Calu3 (cell line): ENCODE results near the gene CELF4. TPM values are rescaled to one million over a fixed set of nuclear protein-coding genes. Genes with fewer than 3 reads are reported as not detected.
A peak's percentile ranks its signal among the peaks of the same experiment; 100 is the strongest.

Source experiments
- BruUV-seq: library from RNA; stranded (reverse); fragments of 400-500 nt; replicated peaks from 2 replicates; lab custom pipeline; 2021; lab: Mats Ljungman, UMichigan
- CTCF ChIA-PET: fragments of 300-600 bp; sonication (Branson Sonifier 250); formaldehyde crosslinking; loops from one replicate; lab custom pipeline; 2022; ENCODE audit warnings: antibody characterized with exemption; lab: Charles Lee
- DNase-seq: peaks from one replicate; pipeline ENCODE4 v3.0.0; 2022
- H3K27ac Mint-ChIP-seq: one replicate; pipeline ENCODE4 v1.8.0; 2022; ENCODE audit warnings: mixed read lengths; ENCODE audit not compliant: unreplicated experiment
- H3K27me3 Mint-ChIP-seq: one replicate; pipeline ENCODE4 v1.8.0; 2022; ENCODE audit warnings: mixed read lengths; ENCODE audit not compliant: unreplicated experiment
- H3K36me3 Mint-ChIP-seq: one replicate; pipeline ENCODE4 v1.8.0; 2022; ENCODE audit warnings: mild to moderate bottlenecking, moderate library complexity, mixed read lengths; ENCODE audit not compliant: insufficient read depth, unreplicated experiment
- H3K4me1 Mint-ChIP-seq: one replicate; pipeline ENCODE4 v1.8.0; 2022; ENCODE audit warnings: mild to moderate bottlenecking, low read depth, mixed read lengths; ENCODE audit not compliant: unreplicated experiment
- H3K4me3 Mint-ChIP-seq: one replicate; pipeline ENCODE4 v1.8.0; 2022; ENCODE audit warnings: mild to moderate bottlenecking, low read depth, moderate library complexity, mixed read lengths; ENCODE audit not compliant: unreplicated experiment
- H3K9me3 Mint-ChIP-seq: one replicate; pipeline ENCODE4 v1.8.0; 2022; ENCODE audit warnings: low read depth, mixed read lengths; ENCODE audit not compliant: unreplicated experiment
- intact Hi-C: fragments of 100-400 bp; cut with micrococcal nuclease; formaldehyde crosslinking; loops from one replicate; pipeline ENCODE4 v1.10.0; 2022; ENCODE audit not compliant: unreplicated experiment
- total RNA-seq: library from RNA; stranded (reverse); gene quantifications from 2 replicates; pipeline ENCODE4 v1.2.3, GENCODE V29; 2022
- TF ChIP-seq, protein P1 (sequence below): fragments of 200-600 bp; IDR thresholded peaks from one replicate; pipeline ENCODE4 v1.8.0; 2022; ENCODE audit warnings: antibody characterized with exemption; ENCODE audit not compliant: unreplicated experiment

CELF4 gene
- total RNA-seq, 1 experiment from 2014 or later, result 7.8 TPM

DNA sequence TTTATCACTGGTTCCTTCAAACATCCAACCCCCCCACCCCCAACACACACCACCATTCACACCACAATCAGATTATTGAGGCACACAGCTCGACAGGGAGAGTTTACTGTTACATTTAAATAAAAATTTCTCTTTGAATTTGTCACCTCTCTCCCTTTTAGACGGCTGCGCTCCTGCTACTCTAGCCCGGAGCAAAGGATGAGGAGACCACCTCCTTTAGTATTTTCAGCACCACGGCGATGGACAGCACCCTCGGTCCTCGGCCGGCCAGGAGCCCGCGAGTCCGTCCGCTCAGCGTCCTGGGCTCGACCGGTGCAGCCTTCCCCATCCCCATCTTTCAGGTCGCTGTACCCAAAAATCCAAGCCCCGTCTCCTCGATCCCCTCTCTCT, 892 bp downstream of the CELF4 start:
- H3K36me3 Mint-ChIP-seq, result peaks cover 24% of the 10 kb centered on the region
- CTCF ChIA-PET, result no interaction called here
- H3K4me1 Mint-ChIP-seq, result peaks cover 9% of the 10 kb centered on the region
- TF ChIP-seq, protein P1, sequence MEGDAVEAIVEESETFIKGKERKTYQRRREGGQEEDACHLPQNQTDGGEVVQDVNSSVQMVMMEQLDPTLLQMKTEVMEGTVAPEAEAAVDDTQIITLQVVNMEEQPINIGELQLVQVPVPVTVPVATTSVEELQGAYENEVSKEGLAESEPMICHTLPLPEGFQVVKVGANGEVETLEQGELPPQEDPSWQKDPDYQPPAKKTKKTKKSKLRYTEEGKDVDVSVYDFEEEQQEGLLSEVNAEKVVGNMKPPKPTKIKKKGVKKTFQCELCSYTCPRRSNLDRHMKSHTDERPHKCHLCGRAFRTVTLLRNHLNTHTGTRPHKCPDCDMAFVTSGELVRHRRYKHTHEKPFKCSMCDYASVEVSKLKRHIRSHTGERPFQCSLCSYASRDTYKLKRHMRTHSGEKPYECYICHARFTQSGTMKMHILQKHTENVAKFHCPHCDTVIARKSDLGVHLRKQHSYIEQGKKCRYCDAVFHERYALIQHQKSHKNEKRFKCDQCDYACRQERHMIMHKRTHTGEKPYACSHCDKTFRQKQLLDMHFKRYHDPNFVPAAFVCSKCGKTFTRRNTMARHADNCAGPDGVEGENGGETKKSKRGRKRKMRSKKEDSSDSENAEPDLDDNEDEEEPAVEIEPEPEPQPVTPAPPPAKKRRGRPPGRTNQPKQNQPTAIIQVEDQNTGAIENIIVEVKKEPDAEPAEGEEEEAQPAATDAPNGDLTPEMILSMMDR, result no peak
- H3K4me3 Mint-ChIP-seq, result peak overlapping the region; percentile 77
- H3K27ac Mint-ChIP-seq, result no peak overlapping the region
- DNase-seq, result peak; percentile 44
- H3K27me3 Mint-ChIP-seq, result peaks cover 86% of the 10 kb centered on the region
- no peaks in the 10 kb centered on the region for H3K9me3 Mint-ChIP-seq
- BruUV-seq, result no TSS peak
- intact Hi-C loops, result no loop called here

DNA sequence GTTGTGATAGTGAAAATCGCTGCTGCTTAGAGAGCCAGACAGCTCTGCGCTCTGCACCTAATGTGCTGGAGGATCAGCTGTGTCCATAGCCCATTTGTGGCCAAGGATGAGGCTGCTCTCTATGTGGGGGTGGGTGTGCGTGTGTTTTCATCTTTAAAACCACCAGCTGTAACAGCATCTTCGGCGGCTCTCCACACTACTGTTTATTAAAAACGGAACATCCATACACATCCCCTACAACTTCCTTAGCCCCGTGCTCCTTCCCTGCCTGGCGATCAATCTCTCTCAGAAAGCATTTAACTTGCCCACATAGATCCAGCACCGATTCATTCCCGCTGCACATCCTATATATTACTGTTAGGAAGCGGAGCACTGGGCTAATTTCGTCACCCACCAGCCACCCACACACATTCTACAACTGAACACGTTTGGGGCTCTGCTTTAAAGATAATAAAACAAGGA, 1.6 kb downstream of the CELF4 start:
- CTCF ChIA-PET, result no interaction called here
- TF ChIP-seq, protein P1, result no peak
- Mint-ChIP-seq H3K4me3 (no peak overlapping the region), H3K4me1 (peaks cover 9% of the 10 kb centered on the region), H3K9me3 (no peaks in the 10 kb centered on the region), H3K27ac (no peak overlapping the region), H3K27me3 (peaks cover 86% of the 10 kb centered on the region), H3K36me3 (peaks cover 24% of the 10 kb centered on the region)
- no peak for DNase-seq
- intact Hi-C loops, result no loop called here
- no TSS peak for BruUV-seq

DNA sequence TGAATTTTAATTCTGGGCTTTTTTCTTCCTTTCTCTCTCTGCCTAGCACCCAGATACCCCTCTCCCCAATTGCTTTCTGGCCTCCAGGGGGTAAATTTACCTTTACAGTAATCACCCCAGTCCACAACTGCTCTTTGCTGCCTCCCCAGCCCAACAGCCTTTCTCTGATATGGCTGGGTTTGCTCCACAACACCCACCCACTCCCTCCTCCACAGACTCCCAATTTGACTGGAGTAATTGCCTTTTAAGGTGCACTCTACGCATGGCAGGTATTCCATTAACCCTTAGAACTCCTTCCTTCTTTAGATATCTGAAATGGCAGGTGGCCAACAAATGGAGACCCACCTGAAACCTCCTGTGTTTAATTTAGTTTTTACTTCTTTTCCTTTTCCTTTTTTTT, 3.6 kb downstream of the CELF4 start:
- Mint-ChIP-seq H3K36me3 (peaks cover 24% of the 10 kb centered on the region), H3K27me3 (peaks cover 89% of the 10 kb centered on the region), H3K4me1 (peaks cover 9% of the 10 kb centered on the region), H3K4me3 (no peak overlapping the region), H3K27ac (no peak overlapping the region), H3K9me3 (no peaks in the 10 kb centered on the region)
- CTCF ChIA-PET, result no interaction called here
- TF ChIP-seq, protein P1, result no peak
- DNase-seq, result no peak
- intact Hi-C loops, result no loop called here
- BruUV-seq, result no TSS peak

DNA sequence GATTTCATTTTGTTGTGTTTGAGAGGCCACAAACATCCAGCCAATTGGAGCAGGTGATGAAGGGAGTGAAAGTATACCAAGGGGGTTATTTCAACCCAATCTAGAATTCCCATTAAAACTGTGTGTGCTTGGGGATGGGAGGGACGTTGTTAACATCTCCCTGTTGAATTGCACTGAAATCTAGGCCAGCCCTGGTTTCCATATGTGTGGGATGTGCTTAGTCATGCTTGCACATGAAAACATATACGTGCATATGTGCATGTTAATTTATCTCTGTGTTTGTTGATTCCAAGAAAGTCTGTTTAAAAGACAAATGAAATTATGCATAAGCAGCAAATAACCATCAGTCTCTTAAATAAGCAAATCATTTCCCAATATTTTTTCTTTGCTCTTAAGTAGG, 5.6 kb downstream of the CELF4 start:
- Mint-ChIP-seq H3K27me3 (peaks cover 96% of the 10 kb centered on the region), H3K4me3 (no peak overlapping the region), H3K36me3 (peaks cover 5% of the 10 kb centered on the region), H3K4me1 (no peaks in the 10 kb centered on the region), H3K9me3 (no peaks in the 10 kb centered on the region), H3K27ac (no peak overlapping the region)
- intact Hi-C loops, result no loop called here
- no TSS peak for BruUV-seq
- TF ChIP-seq, protein P1, result no peak
- CTCF ChIA-PET, result no interaction called here
- DNase-seq, result no peak
